KG1 (cell line): ENCODE data around the gene COL16A1.

ENCODE experiments used
- DNase-seq: peaks from one replicate; lab custom pipeline; 2025; lab: John Stamatoyannopoulos, UW

Gene COL16A1

DNA sequence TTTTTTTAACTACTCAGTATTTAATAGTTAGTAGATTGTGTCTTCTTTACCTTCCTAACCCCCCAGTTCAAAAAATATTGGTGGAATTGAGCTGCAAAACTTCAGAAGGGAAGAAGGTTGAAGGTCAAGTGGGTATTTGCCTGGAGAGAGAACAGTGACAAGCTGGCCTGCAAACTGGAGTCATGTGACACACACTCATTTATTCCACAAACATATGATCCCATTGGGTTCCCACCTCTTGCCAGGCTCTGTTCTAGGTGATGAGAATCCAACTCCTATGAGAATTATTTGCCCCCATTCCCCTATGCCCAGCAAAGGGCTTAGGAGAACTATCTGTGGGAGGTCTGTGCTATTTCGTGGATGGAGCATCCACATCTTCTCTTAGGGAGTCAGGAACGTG, 55.6 kb downstream of the COL16A1 start:
- DNase-seq: no peak

DNA sequence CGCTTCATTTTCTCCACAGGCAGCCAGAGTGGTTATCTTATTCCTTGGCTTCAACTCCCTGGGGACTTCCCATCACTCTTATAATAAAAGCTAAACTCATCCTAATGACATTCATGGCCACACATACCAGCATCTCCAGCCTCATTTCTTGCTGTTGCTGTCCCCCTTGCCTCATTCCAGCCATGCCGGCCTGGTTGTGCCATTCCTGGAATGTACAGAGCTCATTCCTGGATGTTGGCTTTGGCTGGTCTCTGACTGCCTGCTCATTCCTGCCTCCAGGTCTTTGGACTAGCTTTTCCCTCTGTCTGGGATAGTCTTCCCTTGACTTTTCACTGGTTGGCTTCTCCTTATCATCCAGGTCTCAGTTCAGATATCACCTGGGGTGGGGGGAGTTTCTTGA, 56.7 kb downstream of the COL16A1 start:
- DNase-seq: no peak

DNA sequence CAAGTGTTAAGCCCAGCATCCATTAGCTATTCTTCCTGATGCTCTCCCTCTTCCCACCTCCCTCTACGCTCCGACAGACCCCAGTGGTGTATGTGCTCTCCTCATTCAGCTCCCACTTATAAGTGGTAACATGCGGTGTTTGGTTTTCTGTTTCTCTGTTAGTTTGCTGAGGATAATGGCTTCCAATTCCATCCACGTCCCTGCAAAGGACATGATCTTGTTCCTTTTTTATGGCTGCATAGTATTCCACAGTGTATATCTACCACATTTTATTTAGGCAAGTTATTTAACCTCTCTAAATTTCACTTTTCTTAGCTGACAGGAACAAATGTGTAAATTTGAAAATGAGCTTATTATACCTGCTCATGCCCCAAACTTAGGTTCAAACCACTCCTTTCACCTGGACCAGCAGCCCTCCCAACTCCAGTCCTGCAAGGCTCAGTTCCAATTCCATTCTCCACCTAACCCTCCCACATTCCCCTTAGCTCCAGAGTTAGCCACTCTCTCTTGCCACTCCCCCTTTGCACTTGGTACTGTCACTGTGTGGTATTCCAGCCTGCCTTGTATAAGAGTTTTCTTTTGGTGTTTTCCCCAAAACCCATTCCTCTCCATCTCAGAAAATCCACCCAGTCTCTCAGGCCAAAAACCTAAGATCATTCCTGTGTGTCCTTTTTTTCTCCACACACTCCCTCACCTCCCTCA, 57.4 kb downstream of the COL16A1 start:
- no peak for DNase-seq

DNA sequence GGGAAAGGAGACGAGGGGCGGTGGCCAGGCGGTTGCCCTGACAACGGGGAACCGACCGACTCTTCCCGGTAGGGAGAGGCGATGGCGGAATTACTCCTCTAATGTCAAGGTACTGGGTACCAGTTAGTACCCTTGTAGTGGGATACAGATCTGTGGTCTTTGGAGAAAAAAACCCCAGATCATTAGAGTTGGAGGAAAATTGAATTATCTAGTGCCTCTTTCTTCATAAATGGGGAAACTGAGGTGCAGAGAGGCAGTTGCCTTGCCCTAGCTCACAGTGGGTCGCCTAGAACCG, 58.6 kb downstream of the COL16A1 start:
- no peak for DNase-seq

DNA sequence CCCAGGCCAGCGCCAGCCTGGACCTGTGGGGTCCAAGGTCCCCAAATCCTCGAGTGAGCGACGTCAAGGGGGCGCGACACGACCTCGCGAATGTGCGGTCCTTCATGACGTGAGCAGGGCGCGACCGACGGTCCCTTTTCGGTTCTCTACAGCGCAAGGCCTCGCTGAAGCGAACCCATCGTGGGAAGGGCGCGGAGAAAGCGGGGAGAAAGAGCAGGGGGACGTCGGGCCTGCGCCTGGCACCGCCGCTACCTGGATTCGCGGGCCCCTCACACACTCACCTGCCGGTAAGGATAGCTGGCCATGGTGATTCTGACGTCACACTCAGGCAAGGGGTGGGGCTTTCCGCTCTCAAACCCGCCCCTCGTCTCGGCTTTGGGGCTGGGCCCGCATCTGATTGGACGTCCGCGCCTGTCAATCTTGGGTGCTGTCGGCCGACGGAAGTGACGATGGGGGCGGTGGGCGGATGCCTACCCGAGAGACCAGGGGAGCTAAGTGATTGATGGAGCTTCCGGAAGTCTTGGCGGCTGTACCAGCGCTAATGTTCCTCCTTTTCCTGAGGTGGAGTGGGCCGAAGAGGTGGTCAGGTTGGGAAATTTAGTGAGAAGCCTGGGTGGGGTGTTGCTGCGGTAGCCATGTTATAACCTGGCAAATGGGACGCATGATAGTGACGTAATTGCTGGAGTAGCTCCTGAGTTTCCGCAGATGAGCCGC, 59.1 kb downstream of the COL16A1 start, which contains the start of gene PEF1:
TSS of gene PEF1 (minus strand) at position 317 of the 714 bp plus-strand sequence. CDS start at position 305, 12 bp downstream.
- peak; percentile 98 for DNase-seq

DNA sequence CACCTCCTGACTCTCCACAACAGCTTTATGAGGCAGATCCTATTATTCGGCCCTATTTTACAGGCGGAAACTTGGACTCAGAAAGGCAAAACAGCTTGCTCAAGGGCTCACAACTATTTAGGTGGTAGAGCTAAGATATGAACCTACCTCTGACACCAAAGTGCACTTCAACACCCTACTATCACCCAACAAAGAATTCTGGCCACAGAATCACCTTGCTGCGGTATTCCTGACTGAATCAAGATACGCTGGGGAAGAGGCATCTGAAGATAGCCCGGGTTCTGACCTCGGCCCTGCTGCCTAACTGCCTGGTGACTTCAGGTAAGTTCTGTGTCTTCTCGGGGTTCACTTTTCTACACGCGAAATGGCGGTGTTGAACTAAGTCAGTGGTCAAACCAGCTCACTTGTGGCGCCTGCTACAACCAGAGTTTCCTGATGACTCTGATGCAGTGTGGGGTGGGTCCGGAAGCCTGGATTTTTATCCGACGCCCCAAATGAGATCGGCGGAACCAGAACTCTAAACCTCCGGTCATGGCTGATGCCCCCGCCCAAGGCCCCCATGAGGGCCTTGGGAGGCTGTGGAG, 59.7 kb downstream of the COL16A1 start:
- DNase-seq: no peak

DNA sequence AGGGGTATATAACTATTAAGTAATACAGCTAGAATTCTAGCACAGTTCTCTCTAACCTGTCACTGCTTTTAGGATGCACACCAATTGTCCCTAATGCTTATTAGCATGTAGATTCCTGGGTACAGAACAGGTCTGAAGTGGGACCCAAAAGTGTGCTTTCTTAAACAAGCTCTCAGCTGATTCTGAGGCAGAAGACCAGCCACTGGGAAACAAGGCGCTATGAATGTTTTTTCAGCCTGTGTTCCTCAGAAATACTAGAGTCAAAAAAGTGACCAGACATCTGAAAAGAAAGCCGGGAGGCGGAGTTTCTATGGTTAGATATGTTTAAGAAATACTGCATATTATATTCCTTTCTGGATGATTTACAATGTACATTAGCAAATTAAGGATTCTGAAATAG, 60.9 kb downstream of the COL16A1 start:
- DNase-seq: no peak

DNA sequence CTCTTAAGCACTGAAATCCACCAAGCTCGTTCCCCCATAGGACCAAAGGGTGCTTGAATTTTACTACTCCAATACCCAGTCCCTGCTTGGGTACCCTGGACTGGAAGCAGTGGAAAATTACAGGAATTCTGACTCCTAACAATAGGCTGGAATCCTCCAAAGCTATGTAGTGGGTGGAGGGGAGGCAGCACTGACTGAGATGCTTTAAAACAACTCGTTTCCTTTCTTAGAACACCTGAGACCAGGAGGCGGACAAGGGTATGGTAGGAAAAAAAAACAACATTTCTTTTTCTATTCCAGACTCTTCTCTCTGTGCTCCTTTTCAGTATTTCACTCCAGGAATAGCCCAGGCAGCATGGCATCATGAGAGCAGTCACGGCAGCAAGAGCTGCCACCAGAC, 61.5 kb downstream of the COL16A1 start:
- DNase-seq: no peak

DNA sequence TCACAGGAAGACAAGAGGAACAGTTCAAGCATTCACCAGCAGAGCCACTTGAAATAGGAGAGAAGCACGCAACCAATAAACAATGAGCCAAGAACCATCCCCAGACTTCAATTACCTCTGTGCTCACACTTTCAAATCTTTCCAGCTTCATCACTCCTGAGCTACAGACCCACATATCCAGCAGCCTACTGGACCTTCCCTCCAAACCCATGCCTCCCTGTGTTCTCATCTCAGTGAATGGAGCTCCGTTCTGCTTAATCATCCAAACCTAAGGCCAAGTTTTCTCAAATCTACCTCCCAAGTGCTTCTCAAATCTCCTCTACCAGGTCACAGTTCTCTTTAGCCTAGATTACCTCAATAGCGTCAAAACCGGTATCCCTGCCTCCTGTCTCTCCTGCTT, 62.9 kb downstream of the COL16A1 start:
- DNase-seq: no peak

DNA sequence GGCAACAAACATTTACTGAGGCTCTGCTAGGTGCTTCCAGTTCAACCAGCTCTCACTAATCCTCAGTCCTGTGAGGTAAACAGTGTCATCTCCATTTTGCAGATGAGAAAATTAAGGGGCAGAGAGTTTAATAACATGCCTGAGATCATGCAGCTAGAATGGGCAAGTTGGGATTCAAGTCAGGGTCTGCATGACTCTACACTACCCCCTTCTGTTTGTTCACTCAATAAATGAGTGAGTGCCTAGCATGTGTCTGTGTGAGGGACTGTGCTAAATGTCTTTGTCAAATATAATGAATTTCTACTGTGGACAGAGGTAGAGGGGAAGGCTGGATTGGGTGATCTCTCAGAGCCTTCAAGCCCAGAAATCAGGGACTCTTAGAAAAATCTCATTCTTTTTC, 63.6 kb downstream of the COL16A1 start:
- no peak for DNase-seq

DNA sequence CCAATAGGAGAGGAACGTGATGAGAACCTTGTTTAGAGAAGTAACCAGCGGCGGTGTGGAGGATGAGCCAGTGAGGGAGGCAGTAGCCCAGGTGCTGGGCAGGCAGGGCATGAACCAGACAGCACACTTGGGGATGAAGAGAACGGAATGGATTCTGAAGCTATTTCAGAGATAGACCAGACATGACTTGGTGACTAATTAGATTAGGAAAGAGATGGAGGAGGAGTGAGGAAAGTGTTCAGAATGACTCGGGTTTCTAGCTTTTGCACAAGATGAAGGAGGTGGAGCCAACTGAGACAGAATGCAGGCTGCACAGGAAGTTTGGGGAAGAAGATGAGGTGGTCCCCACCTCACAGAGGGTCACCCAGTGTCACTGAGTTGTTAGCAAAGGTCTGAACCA, 64.3 kb downstream of the COL16A1 start:
- no peak for DNase-seq

DNA sequence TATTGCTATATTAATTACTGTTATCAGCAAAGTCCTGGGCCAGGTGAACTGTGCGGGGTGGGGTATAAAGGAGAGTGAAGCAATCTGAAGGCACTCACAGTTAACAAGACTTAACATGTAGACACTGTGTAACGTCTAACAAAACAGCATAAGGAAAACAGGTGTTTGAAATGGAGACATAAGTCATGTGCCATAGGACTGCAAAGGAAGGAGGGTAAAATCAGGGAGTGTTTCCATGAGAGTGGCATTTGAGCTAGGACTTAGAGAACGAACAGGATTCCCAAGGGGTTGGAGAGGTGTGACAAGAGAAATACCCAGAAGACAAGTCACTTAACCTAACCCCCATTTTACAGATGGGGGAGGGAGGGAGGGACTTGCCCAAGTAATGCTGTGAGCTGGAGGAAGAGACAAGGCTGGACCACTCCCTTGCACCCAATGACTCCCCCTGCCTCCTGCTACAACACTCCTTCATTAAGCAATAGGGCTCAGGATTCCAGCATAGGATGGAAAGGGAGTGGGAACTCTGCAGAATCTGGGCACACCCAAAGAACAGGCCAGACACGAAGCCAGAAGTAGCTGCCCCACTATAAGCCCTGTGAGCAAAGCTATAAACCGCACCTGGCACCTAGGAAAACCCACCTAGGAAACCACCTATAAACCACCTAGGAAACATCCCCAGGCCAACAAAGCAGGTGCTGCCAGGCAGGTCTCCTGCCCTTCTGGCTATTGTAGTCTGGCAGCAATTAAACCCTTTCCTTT, 65.7 kb downstream of the COL16A1 start:
- no peak for DNase-seq

DNA sequence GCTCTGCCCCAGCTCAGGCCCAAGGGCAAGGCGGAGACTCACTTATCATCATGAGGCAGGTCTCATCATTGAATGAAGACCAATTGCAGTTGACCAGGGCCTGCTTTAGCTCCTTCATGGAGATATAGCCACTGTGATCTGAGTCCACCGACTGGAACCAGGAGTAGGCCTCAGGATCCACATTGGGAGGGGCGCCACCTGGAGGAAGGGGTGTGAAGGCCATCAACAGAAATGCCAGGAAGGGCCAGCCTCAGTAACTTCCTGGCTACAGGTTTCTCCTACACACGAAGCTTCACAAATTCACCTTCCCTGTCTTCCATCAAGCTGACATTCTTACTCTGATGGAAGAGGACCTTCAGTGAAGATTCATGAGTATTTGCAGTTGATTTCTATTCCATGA, 70.7 kb downstream of the COL16A1 start:
- DNase-seq: peak; percentile 33

DNA sequence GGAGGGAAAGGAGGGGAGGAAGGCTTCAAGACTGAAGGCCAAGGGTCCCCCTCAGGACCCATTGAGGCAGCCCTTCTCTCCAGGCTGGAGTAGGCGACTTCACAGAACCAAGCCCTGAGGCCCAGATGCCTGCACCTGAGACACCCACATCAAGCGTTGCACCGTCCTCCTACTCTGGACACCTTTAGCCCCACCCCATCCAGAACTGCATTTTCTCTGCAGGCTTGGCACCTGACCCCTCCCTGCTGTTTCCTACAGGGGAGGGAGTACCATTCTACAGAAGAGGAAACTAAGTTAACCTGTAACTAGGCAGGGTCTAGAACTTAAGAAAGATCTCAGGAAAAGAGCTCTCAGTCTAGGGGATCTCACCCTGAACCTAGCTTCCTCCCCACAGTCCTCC, 71.2 kb downstream of the COL16A1 start:
- DNase-seq: no peak

DNA sequence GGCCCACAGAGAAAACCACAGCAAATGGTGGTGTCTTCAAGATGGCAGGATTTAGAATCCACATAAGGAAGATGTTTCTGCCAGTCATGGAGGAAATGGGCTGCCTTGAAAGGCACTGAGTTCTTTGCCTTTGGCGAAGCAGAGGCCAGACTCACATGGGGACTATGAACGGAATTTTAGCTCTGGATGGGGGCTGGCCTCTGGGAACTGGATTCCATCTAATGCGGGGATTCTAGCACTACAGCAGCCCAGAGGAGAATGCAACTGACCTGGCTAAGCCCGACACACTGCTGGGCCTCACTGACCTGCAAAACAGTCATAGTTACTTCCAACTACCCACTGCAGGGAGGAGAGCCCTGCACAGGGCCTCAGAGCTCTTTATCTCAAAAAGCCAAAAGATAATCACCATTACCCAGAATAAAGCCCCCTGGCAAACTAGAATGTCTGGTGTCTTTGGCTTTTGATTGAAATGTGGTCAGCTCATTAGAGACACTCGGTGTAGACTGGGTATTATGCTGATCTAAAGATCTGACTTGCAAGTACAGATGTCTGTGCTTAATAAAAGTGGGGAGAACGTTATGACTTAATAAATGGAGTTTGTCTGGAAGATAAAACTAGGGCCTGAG, 74.8 kb downstream of the COL16A1 start:
- no peak for DNase-seq

DNA sequence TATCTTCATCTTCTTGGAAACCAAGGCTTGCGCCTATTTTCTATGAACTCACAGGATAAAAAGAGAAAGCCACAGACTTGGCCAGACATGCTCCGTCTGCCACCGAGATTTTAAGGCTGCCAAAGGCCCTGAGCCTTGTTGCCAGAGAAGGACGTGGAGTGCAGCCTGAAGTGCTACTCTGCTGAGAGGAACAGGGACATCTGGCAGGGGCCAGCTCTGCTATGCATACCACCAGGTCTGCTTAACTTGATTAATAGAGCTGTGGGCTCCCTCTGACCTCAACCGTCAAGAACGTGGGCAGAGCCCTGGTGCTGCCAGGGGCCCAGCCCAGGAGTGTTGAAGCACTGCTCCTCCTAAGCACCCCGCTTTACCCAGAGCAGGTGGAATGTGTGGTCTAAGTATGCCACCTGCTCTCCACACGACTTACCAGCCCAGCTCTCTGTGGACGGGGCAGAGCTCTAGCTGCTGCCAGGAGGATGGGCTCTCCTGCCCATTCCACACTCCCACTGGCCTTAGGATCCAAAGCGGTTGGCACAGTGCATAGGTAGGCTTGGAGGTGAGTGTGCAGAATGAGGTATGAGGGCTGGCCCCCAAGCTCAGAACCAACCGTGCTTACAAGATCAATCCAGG, 75.8 kb downstream of the COL16A1 start:
- no peak for DNase-seq

DNA sequence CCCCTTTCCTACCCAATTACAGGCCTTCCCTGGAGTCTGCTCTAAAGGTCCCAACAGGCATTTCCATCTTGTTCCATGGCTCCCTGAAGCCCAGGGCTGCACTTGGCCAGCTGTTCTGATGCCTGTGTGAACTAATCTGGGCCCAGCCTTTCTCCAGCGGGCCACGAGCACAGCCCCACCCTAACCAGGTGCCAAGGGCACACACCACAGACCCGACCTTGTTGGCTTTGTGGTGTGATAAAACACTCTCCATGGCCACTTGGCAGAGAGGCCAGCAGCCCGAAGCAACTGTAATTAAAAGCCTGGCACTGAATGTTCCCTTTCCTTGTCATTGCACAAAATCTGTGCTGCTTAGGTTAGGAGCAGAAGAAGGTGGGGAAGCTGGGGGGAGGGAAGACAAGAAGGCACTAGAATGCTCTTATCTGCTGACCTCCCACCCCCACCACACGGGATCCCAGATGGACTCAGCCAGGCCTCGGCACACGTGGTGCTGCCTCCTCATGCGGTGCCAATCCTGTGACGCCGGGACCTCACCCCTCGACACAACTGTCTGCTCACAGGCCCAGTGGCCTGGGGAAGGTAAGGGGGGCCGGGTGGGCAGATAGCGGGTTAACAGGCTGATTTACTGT, 76.4 kb downstream of the COL16A1 start:
- DNase-seq: no peak

DNA sequence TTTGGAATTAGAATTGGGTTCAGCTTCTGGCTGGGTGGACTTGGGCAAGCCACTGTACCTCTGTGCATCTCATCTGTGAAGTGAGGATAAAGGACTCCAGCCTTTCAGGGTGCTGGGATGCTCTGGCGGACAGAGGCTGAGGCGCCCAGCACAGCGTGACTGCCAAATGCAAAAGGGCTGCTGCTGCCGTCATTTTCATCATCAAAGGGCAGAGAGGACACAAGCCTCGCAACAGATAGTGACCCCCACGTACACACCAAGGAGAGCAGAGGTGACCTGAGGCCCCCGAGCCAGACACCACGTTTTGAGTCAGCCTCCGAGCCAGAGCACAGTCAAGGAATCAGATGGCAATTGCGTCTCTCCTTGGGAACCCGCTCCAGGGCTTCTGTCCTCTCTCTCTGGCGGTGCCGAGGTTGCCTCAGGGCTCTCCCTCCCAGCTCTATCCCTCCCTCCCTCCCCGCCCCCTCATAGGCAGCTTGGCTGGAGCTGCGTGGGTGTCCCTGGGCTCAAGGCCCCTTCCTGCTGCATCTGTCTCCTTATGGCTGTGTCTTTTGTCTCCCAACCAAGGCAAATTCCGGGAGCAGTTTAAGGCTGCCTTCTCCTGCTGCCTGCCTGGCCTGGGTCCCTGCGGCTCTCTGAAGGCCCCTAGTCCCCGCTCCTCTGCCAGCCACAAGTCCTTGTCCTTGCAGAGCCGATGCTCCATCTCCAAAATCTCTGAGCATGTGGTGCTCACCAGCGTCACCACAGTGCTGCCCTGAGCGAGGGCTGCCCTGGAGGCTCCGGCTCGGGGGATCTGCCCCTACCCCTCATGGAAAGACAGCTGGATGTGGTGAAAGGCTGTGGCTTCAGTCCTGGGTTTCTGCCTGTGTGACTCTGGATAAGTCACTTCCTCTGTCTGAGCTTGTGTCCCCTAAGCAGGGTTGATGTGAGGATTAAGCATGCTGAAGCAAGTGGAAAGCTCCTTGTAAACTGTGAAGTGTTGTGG, 77.3 kb downstream of the COL16A1 start:
- DNase-seq: no peak

DNA sequence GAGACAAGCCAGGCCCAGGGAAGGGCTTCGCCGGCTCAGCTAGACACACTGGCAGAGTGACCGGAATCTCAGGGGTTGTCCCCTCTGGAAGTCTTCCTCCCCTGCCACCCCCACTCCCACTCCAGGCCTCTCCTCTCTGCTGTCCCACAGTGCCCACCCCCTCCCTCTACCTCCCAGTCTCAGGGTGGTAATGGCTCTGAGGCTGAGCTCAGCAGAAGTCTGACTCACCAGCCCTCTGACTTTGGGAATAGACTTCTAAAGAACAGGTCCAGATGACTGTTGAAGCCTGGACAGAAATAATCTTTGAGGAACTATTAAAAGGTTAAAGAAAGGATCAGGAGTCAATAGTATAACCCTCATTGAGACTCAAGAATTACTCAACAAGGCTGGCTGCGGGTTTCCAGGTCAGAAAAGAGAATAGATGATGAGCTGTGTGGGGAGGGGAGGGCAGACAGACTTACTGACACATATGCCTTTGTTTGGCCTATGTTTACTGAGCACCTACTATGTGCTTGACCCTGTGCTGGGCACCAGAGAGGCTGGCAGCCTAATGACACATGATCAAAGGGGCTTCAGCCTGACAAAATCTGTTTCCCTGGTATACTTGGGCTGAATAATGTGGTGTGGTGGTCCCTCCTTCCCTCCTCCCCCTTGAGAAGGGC, 78.1 kb downstream of the COL16A1 start:
- DNase-seq: no peak
